ENCODE data around the gene LRR1.
"Not testable (repeated sequence)": the region's sequence is repeated elsewhere in the genome, so short reads cannot be mapped to it uniquely, and the experiment has no call there.

Gene LRR1

GRCh38 chr14:49586673-49587460 is 11.9 kb upstream of the LRR1 start:
- peak; percentile 49 for DNase-seq (ENCODE audit: low read depth)

- DNase-seq (ENCODE audit: low read depth) = no peak
Observed at GRCh38 chr14:49589387-49589786, 9.4 kb upstream of the LRR1 start.

- no peak for DNase-seq (ENCODE audit: low read depth)
Observed at GRCh38 chr14:49593016-49593415, 5.7 kb upstream of the LRR1 start.

- DNase-seq (ENCODE audit: low read depth) = peak; percentile 66
Observed at GRCh38 chr14:49594347-49595091, 4.2 kb upstream of the LRR1 start.

GRCh38 chr14:49598189-49598484 is 603 bp upstream of the LRR1 start:
- no peak for DNase-seq (ENCODE audit: low read depth)

- no peak for DNase-seq (ENCODE audit: low read depth)
Observed at GRCh38 chr14:49607583-49607982, 8.8 kb downstream of the LRR1 start.

DNA sequence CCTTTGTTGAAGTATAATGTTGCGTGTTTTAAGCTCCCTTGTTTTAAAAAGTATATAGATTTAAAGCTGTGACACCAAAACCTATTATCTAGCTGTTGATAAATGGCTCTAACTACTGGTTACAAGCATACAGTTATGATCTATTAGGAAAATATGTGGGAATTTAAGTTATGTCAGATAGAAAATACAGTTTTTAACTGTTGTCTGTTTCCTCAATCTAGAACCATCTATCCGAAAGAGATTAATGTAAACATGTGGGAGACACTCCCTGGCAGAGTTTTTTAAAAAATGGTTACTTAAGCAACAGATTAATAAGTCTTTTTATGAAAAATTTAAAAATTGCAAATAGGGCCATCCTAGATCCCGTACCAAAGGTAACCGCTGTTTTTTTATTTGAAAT is 13.5 kb downstream of the LRR1 start:
- DNase-seq (ENCODE audit: low read depth) = no peak

DNA sequence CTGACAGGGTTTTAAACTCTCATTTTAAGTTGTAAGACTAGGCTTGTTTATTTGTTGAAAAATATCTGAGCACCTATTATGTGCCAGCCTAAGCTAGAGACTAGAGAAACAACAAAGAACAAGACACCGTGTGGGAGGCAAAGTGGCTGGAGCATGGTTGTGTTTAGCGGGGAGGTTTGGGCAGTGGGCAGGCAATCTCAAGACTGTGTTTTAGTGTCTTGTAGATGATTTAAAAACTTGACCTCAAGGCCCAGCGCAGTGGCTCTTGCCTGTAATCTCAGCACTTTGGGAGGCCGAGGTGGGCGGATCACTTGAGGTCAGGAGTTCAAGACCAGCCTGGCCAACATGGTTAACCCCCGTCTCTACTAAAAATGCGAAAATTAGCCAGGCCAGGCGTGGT is 13.9 kb downstream of the LRR1 start:
- no peak for DNase-seq (ENCODE audit: low read depth)

DNA sequence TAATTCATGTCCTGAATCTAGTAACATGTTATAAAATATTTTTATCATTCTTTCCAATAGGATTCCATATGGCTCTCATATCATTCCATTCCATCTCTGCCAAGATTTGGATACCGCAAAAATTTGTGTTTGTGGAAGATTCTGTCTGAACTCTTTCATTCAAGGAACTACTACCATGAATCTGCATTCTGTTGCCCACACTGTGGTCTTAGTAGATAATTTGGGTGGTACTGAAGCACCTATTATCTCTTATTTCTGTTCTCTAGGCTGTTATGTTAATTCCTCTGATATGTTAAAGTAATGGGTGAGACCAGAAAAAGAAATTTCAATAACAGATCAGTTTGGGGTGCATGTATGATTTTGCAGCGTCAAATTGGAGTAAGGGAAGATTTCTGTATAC is 15.5 kb downstream of the LRR1 start:
- DNase-seq (ENCODE audit: low read depth) = no peak

- no peak for DNase-seq (ENCODE audit: low read depth)
Observed at GRCh38 chr14:49615776-49616175, 17.0 kb downstream of the LRR1 start.

DNA sequence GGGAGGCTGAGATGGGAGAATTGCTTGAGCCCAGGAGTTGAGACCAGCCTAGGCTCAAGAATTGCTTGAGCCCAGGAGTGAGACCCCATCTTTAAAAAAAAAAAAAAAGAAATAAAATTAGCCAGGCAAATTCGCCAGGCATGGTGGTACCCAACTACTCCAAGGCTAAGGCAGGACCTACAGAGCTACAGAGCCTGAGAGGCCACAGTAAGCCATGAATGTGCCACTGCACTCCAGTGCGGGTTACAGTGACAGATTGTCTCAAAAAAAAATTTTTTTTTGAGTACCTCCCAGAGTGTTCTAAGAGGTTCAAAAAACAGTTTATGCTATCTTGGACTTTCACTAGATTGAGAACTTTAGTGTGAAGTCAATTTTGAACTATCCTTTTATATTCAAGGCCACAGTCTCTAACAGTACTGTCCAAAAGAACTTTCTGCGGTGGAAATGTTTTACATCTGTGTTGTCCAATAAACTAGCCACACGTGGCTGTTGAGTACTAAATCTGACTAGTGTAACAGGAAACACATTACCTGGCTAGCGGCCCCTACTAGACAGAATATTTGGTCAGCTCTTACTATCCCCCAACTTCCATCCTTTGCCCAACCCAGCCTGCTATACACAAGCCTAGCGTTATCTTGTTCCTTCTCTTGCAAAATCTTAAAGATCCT is 19.2 kb downstream of the LRR1 start:
- no peak for DNase-seq (ENCODE audit: low read depth)

GRCh38 chr14:49619273-49619672 is 20.5 kb downstream of the LRR1 start:
- not testable (repeated sequence) for DNase-seq (ENCODE audit: low read depth)

- DNase-seq (ENCODE audit: low read depth) = no peak
Observed at GRCh38 chr14:49619730-49620129, 21.0 kb downstream of the LRR1 start.

DNA sequence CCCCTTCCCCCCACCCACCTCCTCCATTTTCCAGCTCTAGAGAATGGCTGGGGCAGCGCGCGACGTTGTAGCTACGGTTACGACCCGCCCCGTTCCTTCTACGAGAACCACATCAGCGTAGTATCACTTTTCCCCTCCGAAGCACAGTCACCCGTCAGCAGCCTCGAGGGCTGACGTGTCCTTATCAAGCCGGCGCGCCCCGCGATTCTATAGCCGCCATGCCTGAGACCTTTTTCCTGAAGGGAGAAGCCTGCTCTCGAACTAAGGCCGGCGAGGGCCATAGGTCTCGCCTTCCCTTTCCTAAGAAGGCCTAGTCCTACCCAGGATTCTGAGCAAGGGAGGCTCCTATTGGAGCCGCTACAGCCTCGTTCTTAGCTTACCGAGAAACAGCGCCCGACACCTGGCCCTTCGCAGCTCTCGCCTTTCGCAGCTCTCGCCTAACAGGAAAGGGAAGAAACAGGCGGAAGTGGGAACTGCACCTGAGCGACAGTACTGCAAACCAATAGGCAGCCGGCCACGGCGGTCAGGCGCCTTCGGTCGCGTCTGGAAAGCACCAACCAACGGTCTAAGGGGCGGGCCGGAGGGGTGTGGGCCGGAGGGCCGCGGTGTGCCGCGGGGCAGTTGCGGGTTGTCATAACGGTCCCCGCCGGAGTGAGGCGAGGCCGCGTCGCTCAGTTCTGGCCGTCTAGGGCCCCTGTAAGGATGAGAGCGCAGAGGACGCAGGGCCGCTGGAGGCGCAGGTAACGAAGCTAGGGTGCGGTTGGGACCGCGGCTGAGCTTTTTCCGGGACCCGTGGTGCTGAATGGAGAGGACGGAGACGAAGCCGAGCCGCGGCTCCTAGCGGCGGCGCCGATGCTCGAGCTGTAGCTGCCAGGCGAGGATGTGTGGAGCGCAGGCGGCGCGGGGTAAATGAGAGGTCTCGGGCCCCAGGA is 21.7 kb downstream of the LRR1 start, which contains the start of the genes MGAT2 and RPL36AL:
Gene MGAT2 (plus strand): TSS at position 618 of the 932 bp plus-strand sequence. CDS start 470 bp downstream, outside the sequence.
Gene RPL36AL (minus strand): TSS at position 445 of the 932 bp plus-strand sequence. CDS start 1,522 bp downstream, outside the sequence.
- DNase-seq (ENCODE audit: low read depth) = peak; percentile 91

GRCh38 chr14:49621114-49621881 is 22.6 kb downstream of the LRR1 start:
- DNase-seq (ENCODE audit: low read depth) = peak; percentile 39

- DNase-seq (ENCODE audit: low read depth) = no peak
Observed at GRCh38 chr14:49622022-49622607, 23.4 kb downstream of the LRR1 start.

GRCh38 chr14:49623387-49623786 is 24.6 kb downstream of the LRR1 start:
- DNase-seq (ENCODE audit: low read depth) = no peak

GRCh38 chr14:49623941-49624839 is 25.4 kb downstream of the LRR1 start:
- DNase-seq (ENCODE audit: low read depth) = no peak
